Muscle layer of duodenum (tissue), 2 donors: Measurements from ENCODE around the gene SORBS1.

Source experiments
- H3K27ac ChIP-seq: one replicate; pipeline ENCODE4 v1.7.0; 2013; ENCODE audit warnings: mild to moderate bottlenecking, low read length
- H3K27me3 ChIP-seq: one replicate; pipeline ENCODE4 v1.7.0; 2013; ENCODE audit warnings: low read depth, mild to moderate bottlenecking, control low read depth, low read length
- H3K36me3 ChIP-seq, 2 donors: one replicate each; pipeline ENCODE4 v1.7.0; 2013; ENCODE audit warnings: low read length in 2 of 2, control low read depth in 1 of 2, mild to moderate bottlenecking in 1 of 2; ENCODE audit not compliant: insufficient read depth in 2 of 2, control insufficient read depth in 1 of 2
- H3K4me1 ChIP-seq, 2 donors: one replicate each; pipeline ENCODE4 v1.7.0; 2013; ENCODE audit warnings: low read length in 2 of 2, mild to moderate bottlenecking in 2 of 2, control low read depth in 1 of 2, moderate library complexity in 1 of 2; ENCODE audit not compliant: insufficient read depth in 2 of 2, control insufficient read depth in 1 of 2
- H3K4me3 ChIP-seq, 2 donors: one replicate each; pipeline ENCODE4 v1.7.0; 2013; ENCODE audit warnings: low read length in 2 of 2, low read depth in 1 of 2, mild to moderate bottlenecking in 1 of 2
- H3K9me3 ChIP-seq, 2 donors: one replicate each; pipeline ENCODE4 v1.7.0; 2013; ENCODE audit warnings: low read length in 2 of 2, control low read depth in 1 of 2, mild to moderate bottlenecking in 1 of 2; ENCODE audit not compliant: control insufficient read depth in 1 of 2
- donor health status: healthy.

Gene SORBS1

DNA sequence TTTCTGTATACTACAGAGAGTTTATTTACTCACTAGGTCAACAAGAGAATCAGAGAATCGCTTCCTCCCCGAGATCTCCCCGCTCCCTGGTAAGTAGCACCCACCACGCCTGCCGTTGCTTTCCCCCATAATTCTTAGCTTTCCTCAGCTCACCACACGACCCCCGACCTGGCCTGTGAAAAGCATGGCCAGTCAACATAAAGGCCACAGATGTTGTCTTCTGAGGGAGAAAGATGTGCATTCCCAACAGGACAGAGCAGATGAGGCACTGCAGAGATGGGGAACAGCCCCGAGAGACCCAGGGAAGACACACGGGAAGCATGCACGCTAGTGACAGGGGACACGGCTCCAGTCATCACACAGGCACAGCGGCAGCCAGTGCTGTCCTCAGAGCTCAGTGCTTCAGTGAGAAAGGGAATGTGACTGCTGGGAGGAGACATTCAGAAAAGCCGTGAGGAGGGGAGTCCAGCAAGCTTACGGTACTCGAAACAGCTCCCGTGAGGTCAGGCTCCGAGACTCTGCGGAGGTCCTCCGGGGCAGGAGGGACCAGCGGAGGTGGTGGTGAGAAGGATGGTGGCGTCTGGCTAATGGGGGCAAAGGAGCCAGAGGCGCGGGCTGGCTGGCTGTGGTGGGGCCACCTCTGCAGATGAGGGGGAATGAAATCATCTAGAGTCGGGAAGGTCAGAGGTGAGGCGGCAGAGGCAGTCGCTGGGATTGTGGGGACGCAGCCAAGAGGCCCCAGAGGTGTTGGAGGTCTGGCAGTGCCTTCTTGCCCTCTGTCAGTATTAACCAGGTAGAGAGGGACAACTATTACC is 146.9 kb downstream of the SORBS1 start:
- H3K9me3 ChIP-seq = no peaks in the 10 kb centered on the region
- peak overlapping the region in 1 of 2 donors; percentile 6 for H3K4me3 ChIP-seq
- peaks cover 4 to 48% of the 10 kb centered on the region in 2 donors for H3K4me1 ChIP-seq
- H3K27me3 ChIP-seq = no peaks in the 10 kb centered on the region
- H3K27ac ChIP-seq = peak overlapping the region; percentile 59
- peaks cover 0 to 5% of the 10 kb centered on the region in 2 donors for H3K36me3 ChIP-seq

DNA sequence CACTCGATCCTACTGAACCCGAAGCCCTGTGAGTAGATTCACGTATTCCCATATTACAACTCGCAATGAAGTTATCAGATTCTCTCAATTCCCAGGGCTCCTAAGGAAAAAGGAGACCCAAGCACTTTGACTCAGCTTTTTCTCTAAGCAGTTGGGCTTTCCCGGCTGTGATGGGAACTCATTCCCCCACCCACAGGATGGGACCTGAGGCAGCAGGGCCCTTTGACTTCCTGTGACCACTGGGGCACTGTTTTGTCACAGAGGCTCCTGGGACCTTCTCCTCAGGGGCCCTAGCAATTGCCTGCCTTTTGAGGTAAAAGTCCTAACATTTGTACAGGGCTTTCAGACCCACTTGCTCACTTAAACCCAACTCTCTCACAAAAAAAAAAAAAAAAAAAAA is 147.6 kb downstream of the SORBS1 start:
- Histone ChIP-seq H3K4me1 (peaks cover 4 to 48% of the 10 kb centered on the region in 2 donors), H3K27me3 (no peaks in the 10 kb centered on the region), H3K36me3 (peaks cover 0 to 5% of the 10 kb centered on the region in 2 donors), H3K4me3 (peak overlapping the region in 1 of 2 donors; percentile 6), H3K9me3 (no peaks in the 10 kb centered on the region), H3K27ac (peak overlapping the region; percentile 59)

DNA sequence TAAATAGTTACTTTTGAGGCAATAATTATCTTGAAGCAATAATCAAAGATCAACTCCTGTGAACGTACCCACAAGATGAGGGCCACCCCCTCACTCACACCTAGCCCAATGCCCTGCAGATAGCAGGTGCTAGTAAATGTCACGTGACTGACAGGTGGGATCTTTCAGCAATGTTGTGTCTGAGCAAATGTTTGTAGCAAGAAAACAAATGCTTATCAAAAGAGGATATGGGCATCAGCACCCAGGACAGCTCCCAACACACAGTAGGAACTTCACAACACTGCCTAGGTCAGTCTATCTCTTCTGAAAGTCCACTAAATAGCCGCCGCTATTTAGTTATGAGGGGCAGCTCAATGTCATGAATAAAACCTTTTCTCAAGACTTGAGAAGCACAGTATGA is 149.5 kb downstream of the SORBS1 start:
- no peak overlapping the region for H3K27ac ChIP-seq
- H3K4me3 ChIP-seq = no peak overlapping the region
- peaks cover 6 to 57% of the 10 kb centered on the region in 2 donors for H3K4me1 ChIP-seq

DNA sequence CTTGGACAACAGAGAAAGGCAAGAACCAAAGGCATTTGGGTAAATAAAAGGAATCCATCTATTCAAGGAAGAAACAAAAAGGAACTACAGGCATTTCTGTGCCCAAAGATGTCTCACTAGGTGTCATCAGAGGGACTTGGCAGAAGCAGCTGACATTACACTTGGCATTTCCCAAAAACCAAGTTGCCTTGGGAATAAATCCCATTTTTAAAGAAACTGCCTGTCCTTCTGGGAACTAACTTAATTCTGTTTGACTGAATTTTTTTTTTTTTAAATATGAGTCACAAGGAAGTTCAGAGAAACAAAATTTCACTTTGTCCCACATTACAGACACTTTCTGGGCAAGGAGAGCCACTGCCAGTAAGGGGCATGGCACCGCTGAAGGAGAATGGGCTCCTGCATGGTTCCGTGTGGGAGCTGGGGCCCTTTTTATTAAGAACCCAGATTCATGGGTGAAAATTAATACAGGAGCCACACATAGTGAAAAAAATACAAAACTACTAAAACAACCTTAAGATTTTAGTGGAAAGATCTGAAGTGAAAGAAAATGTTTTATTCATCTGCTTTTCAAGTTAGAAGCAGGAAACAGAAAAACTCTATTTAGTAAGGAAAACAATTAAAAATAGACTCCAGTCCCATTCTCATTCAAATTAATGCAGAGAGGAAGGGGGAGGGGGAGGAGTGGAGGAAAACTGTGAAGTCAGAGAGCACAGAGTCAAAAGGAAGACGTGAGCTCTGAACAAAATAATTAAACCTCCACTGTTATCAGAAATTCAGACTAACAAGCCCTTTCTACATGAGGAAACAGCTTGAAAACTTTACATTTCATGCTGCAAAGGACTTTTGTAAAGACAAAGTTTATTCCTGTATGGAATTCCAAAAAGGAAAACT is 151.9 kb downstream of the SORBS1 start:
- Histone ChIP-seq H3K36me3 (peaks cover 10 to 22% of the 10 kb centered on the region in 2 donors), H3K4me1 (peaks cover 9 to 68% of the 10 kb centered on the region in 2 donors)

More for the DNA sequence above, 149.5 kb downstream of the SORBS1 start:
- Histone ChIP-seq H3K27me3 (no peaks in the 10 kb centered on the region), H3K36me3 (peaks cover 0 to 5% of the 10 kb centered on the region in 2 donors), H3K9me3 (no peaks in the 10 kb centered on the region)

DNA sequence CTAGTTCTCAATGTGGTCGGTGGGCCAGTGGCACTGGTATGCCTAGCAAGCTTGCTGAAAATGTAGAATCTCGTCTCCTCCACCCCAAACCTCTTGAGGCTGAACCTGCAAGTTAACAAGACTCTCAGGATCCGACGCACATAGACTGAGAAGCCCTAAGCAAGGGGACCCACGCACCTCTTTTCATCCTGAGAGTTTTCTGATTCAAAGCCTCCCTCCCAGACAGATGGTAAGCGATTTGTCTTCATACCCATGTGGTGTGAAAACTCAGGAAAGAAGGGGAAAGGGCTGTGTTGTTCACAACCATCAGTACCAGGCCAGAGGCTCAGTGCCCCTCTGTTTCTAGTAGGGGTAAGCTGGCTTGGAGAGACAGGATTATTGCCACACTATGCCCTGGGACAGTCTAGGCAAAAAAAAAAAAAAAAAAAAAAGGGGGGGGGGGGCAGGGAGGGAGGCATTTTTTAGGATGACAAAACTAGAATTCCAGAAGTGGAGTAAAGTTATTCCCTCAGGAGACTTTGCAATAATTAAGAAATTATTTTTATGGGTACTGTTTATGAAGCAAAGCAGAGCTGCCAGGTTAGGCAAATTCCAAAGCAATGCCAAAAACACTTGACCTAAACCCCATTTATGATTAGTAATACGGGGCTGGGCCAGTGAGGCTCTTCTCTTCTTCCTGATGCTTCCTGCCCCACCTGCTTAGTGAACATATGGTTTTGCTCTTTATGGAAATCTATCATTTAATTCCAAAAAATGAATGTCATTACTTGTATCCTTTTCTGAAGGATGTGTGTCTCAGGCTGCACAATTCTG is 152.8 kb downstream of the SORBS1 start:
- peaks cover 9 to 72% of the 10 kb centered on the region in 2 donors for H3K4me1 ChIP-seq
- H3K4me3 ChIP-seq = no peak overlapping the region
- H3K27me3 ChIP-seq = no peaks in the 10 kb centered on the region
- peaks cover 12 to 29% of the 10 kb centered on the region in 2 donors for H3K36me3 ChIP-seq
- peak overlapping the region; percentile 85 for H3K27ac ChIP-seq
- H3K9me3 ChIP-seq = no peaks in the 10 kb centered on the region

More for the DNA sequence above, 151.9 kb downstream of the SORBS1 start:
- Histone ChIP-seq H3K27ac (peak overlapping the region; percentile 52), H3K27me3 (no peaks in the 10 kb centered on the region), H3K4me3 (no peak overlapping the region), H3K9me3 (no peaks in the 10 kb centered on the region)

DNA sequence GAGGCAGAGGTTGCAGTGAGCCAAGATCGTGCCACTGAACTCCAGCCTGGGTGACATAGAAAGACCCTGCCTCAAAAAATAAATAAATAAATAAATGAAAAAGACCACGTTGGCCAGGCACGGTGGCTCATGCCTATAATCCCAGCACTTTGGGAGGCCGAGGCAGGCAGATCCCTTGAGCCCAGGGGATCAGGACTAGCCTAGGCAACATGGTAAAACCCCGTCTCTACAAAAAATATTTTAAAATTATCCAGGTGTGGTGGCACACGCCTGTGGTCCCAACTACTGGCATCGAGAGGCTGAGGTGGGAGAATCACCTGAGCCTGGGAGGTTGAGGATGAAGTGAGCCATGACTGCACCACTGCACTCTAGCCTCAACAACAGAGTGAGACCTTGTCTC is 153.6 kb downstream of the SORBS1 start:
- no peaks in the 10 kb centered on the region for H3K9me3 ChIP-seq
- H3K27ac ChIP-seq = peak overlapping the region; percentile 85
- H3K4me3 ChIP-seq = no peak overlapping the region
- peaks cover 12 to 29% of the 10 kb centered on the region in 2 donors for H3K36me3 ChIP-seq
- no peaks in the 10 kb centered on the region for H3K27me3 ChIP-seq
- peaks cover 9 to 75% of the 10 kb centered on the region in 2 donors for H3K4me1 ChIP-seq

DNA sequence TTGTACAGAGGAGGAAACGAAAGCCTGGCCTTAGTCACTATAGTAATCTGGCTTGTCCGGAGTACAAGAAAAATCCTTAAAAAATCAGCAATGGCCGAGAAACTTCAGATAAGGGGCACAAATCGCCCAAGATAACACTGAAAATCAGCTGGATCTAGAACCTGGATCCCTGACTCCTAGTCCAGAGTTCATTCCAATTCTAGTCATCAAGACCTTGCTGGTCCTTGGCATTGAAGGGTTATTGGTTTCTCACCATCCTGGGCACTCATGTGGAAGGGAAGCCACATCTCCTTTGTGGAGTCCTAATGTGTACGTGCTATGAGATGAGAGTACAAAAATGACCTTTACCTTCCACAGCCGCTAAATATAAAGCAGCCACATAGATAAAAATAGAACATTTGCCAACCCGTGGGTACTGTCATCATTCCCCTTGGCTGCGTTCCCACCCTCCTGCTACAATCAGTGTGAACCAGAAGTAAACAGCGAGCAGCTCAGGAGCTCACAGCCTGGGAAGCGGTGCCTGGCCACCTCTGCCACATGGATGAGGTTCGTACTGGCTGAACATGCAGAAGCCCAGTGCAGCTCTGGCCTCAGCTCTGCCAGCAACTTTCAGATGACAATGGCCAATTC is 154.4 kb downstream of the SORBS1 start:
- H3K36me3 ChIP-seq = peaks cover 12 to 29% of the 10 kb centered on the region in 2 donors
- no peak overlapping the region for H3K4me3 ChIP-seq
- no peaks in the 10 kb centered on the region for H3K9me3 ChIP-seq
- H3K4me1 ChIP-seq = peaks cover 9 to 75% of the 10 kb centered on the region in 2 donors
- H3K27me3 ChIP-seq = no peaks in the 10 kb centered on the region
- H3K27ac ChIP-seq = peak overlapping the region; percentile 64

DNA sequence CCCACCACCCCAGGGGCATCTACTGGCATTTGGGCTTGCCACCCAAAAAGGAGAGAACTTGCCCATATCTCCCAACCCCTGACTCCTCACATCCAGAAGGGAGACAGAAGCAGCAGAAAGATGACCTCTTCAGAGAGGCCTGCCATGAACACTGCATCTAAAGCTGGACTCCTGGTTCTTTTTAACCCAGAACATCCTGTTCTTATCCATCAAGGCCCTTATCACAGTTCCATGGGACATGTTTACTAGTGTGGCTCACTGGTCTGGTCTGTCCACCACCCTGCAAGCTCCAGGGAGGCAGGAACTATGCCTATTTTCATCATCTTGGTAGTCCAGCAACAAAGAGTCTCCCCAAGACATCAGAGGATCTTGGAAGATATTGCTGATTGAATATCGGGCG is 155.5 kb downstream of the SORBS1 start:
- Histone ChIP-seq H3K4me1 (peaks cover 13 to 75% of the 10 kb centered on the region in 2 donors), H3K27ac (no peak overlapping the region), H3K4me3 (no peak overlapping the region), H3K9me3 (no peaks in the 10 kb centered on the region), H3K36me3 (peaks cover 12 to 36% of the 10 kb centered on the region in 2 donors), H3K27me3 (no peaks in the 10 kb centered on the region)

DNA sequence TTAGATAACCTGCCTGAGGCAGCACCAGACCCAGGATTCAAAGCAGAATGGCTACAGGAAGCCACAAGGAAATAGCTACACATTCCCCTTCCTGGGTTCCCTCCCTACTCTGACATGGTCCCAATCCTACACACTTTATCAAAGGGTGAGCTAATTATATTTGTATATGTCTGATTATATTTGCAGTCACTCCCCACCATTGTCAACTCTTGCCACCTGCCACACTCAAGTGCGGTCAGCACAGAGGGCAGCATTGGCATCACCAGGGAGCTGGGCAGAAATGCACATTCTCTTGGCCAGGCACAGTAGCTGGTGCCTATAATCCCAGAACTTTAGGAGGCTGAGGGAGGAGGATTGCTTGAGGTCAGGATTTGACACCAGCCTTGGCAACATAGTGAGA is 156.3 kb downstream of the SORBS1 start:
- Histone ChIP-seq H3K27ac (no peak overlapping the region), H3K4me3 (no peak overlapping the region), H3K9me3 (no peaks in the 10 kb centered on the region), H3K4me1 (peaks cover 13 to 75% of the 10 kb centered on the region in 2 donors), H3K36me3 (peaks cover 12 to 31% of the 10 kb centered on the region in 2 donors), H3K27me3 (no peaks in the 10 kb centered on the region)

DNA sequence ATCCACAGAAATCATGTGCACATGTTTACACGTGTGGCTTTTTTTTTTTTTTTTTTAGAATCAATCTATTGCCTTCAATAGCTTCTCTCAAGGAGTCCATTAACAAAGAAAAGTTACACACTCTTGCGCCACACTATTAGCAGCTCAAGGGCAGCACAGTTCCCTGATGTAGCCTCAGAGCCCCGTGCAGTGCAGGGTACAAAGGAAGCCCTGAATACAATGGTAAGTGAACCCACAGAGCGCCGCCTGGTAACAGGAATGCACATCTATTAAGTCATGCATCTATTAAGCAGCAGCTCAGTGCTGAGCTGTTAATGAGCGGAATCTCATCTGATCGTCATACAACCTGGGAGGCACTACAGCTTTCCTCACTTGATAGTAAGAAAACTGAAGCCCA is 156.7 kb downstream of the SORBS1 start:
- Histone ChIP-seq H3K4me1 (peaks cover 13 to 77% of the 10 kb centered on the region in 2 donors), H3K4me3 (no peak overlapping the region), H3K27ac (no peak overlapping the region), H3K36me3 (peaks cover 12 to 31% of the 10 kb centered on the region in 2 donors), H3K27me3 (no peaks in the 10 kb centered on the region), H3K9me3 (no peaks in the 10 kb centered on the region)
